AG09319 (cell line): Measurements from ENCODE around the gene HABP2.

ENCODE experiments used
- DNase-seq: peaks from one replicate; pipeline ENCODE4 v3.0.0-alpha.2; 2010; ENCODE audit warnings: low read depth; ENCODE audit errors: extremely low read depth
- TF ChIP-seq, protein P1 (sequence below): IDR thresholded peaks from 2 replicates; pipeline ENCODE4 v1.5.1; 2011; ENCODE audit warnings: low read depth, mild to moderate bottlenecking, inconsistent platforms, low read length, moderate library complexity

Gene HABP2

DNA sequence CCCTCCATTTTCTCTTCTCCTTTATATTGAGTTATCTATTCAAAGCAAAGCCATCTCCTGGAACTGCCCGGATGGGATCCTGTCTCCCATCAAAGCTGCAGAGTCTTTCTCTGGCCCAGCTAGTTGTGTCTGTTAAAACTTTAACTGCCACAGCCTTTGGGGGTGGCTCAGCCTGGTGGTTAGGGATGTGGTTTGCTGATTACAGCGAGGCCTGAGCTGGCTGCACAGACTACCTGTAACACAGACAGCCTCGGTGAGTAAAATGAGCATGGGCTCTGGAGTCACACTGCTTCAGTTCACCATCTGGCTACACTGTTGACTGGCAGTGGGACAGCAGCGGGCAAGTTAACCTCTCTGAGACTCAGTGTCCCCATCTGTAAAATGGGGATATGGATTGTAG, 18.4 kb upstream of the HABP2 start:
- TF ChIP-seq, protein P1, sequence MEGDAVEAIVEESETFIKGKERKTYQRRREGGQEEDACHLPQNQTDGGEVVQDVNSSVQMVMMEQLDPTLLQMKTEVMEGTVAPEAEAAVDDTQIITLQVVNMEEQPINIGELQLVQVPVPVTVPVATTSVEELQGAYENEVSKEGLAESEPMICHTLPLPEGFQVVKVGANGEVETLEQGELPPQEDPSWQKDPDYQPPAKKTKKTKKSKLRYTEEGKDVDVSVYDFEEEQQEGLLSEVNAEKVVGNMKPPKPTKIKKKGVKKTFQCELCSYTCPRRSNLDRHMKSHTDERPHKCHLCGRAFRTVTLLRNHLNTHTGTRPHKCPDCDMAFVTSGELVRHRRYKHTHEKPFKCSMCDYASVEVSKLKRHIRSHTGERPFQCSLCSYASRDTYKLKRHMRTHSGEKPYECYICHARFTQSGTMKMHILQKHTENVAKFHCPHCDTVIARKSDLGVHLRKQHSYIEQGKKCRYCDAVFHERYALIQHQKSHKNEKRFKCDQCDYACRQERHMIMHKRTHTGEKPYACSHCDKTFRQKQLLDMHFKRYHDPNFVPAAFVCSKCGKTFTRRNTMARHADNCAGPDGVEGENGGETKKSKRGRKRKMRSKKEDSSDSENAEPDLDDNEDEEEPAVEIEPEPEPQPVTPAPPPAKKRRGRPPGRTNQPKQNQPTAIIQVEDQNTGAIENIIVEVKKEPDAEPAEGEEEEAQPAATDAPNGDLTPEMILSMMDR = no peak
- no peak for DNase-seq

DNA sequence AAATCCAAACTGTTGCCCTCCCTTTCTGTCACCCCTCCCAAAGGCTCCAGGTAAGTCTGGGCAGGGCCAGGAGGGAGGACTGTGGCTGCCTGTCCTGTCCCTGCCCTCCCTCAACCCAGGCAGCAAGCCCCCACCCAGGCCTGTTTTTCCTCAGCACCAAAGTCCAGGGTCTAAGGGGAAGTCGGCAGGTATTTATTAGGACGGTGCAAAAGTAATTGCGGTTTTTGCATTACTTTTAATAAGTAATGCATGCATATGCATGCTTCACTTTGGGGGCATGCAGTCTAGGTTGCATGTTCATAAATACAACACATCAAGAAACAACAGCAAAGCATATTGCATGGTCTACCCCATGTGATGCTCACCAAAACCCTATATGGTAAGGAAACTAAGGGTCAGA, 15.2 kb upstream of the HABP2 start:
- TF ChIP-seq, protein P1 = no peak
- no peak for DNase-seq

DNA sequence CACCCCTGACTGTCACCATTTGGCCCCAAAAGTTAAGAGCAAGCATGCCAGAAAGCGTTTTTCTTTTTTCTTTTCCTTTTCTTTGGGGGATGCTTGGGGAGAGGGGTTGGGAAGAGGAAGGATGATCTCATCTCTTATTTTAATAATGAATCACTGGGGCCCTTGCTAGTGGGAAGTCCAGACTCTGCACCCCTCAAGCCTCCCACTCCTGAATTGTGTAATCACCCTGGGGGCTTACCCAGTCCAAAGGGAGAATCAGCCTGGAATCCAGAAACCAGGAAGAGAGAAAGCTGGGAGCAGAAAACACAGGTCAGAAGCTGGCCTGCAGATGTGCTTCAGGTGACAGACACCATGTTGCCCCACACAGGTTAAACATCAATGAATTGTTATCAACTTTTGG, 14.7 kb upstream of the HABP2 start:
- DNase-seq = no peak
- TF ChIP-seq, protein P1 = no peak

DNA sequence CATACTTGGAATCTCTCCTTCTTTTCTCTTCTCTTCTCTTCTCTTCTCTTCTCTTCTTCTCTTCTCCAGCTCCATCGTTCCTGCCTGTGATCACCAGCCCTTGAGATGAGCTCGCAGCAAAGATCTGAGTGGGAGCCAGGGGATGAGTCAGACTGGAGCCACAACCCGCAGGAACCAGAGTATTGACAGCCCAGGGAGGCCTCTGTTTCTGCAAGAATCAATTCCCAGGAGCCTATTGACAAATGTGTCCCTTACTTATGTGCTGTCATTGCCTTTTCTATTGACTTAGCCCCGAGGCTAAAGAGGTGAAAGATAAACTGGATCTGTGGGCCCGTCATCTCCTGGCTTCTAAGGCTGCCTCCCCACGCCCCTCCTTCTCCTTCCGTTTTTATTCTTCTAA, 13.1 kb upstream of the HABP2 start:
- no peak for DNase-seq
- TF ChIP-seq, protein P1 = no peak

DNA sequence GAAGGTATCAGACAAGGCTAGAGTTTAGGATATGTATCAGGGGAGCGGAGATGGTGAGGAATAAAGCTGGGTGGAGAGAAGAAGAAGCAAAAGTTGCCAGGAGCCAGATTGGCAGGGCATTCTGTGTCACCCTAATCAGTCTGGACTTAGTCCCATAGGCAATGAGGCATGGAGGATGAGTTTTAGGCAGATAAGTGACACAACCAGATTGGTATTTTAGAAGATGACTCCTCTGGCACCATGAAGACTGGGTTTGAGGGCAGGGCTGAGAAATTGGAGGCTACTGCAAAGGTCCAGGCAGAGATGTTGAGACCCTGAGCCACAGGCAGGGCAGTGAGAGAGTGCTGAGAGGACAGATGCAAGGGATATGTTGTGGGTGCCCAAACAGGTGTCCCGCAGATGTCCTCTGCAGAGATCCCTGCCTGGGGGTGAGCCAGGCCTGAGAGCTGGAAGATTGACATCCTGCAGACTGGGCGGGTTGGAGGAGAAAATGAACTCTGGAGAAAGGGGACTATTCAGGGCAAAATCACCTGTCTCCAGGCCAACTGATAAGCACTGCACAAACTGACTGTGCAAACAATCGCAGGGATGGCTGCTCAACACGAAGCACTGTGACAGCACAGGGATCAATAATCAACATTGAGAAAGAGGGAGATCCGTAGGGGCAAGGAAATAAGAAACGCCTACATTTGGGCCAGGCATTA, 11.9 kb upstream of the HABP2 start:
- DNase-seq = no peak
- TF ChIP-seq, protein P1 = no peak

DNA sequence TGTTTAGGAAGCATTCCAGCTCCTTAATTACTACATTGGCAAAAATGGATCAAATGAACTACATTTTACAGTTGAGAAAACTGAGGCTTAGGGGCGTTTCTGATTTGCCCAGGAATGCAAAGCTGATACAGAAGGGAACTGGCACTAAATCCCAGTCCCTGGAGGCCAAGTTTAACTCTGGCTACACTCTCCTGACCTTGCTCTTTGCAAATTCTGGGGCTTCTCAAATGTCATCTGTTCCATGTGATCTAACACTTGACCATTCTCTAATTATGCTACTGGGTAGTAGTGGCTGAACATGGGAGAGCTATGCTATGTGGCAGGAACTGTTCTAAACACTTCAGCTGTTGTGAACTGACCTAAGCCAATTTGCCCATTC, 11.3 kb upstream of the HABP2 start:
- TF ChIP-seq, protein P1 = no peak
- DNase-seq = no peak

DNA sequence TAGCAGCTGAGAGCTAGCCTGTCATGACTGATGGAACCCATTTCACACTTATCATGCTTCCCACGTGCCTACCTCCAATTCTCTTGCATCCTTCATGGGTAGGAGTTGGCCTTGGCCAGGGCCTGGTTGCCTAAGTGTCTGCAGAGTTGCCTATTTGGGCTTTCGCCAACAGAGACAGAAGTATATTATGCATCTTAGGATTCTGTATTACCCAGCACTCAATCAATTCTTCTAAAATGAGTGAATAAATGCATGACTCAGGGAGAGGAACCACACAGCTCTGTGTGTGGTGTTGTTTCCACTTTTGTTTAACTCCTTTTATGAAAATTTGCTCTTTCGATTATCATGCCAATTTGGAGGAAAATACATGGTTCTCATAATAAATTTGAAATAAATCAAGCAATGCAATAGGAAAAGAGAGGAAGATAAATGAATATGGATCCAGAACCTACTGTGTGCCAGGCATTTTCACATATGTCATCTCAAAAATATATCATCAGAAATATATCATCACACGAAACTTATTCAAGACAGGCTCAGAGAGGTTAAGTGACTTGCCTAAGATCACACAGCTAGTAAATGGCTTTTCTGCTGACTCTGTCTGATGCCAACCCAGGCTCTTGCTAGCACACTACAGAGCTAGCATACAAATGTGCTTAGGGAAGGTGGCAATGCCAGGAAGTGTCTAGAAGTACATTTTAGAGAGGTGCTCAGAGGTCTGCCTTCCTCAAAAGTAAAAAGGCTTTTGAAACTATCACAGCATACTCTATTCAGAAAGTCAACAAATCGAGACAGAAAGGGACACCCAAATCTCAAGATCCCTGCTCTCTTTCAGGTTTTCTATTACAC, 9.5 kb upstream of the HABP2 start:
- TF ChIP-seq, protein P1 = no peak
- no peak for DNase-seq
